ENCODE measurements around the gene SMIM8.

- TF ChIP-seq CTCF (IDR thresholded peaks at IDR 0.05) (no peak), POLR2A (IDR thresholded peaks at IDR 0.05) (no peak), POLR2AphosphoS5 (IDR thresholded peaks at IDR 0.05) (no peak)
Measured at GRCh38 chr6:87341158-87341557, 18.8 kb downstream of the SMIM8 start.
